Mucosa of gallbladder (tissue), 1 donor: ENCODE results near the gene SELENOF. TPM values are rescaled to one million over a fixed set of nuclear protein-coding genes. Genes with fewer than 3 reads are reported as not detected.
"Not testable (repeated sequence)": the region's sequence is repeated elsewhere in the genome, so short reads cannot be mapped to it uniquely, and the experiment has no call there.

Experiments used
- DNase-seq: peaks from one replicate; pipeline ENCODE4 v3.0.0-alpha.2; 2020; ENCODE audit warnings: low spot score
- total RNA-seq: library from RNA; stranded (reverse); gene quantifications from one replicate; pipeline ENCODE4 v1.2.1, GENCODE V29; 2021
- donor health status: DM: no; HTN: no; CAD: no.

SELENOF gene
- total RNA-seq, 1 donor from 2014 or later, result 179 TPM

GRCh38 chr1:86858524-86859261, 55.2 kb downstream of the SELENOF start:
- DNase-seq, result no peak

DNA sequence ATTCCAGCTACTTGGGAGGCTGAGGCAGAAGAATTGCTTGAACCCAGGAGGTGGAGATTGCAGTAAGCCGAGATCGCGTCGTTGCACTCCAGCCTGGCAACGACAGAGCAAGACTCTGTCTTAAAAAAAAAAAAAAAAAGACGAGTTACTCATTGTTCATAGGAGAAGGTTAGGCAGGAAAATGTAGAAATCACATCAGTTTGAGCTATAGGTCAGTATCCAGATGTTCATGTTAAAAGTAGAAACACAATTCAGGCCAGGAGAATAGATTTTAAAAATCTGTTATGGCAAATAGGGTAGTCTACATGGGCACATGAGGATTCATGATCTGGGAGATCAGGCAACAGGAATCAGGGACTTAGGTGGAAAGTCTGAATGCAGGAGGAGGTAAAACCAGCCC, 57.7 kb downstream of the SELENOF start:
- DNase-seq, result no peak

DNA sequence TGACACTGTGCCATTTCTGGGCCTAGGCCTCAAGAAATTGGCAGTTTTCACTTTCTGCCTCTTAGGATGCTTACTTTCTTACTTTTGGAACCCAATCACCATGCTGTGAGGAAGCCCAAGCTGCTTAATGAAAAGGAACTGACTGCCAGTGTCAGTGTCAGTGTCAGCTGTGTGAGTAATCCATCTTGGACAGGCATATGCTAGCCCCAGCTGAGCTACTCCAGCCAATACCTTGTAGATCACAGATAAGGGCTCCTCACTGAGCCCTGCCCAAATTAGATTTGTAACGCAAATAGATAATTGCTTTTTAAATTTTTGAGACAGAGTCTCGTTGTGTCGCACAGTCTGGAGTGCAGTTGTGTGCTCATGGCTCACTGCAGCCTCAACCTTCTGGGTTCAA, 59.6 kb downstream of the SELENOF start:
- DNase-seq, result no peak

GRCh38 chr1:86852782-86853408, 61.0 kb downstream of the SELENOF start:
- DNase-seq, result no peak

DNA sequence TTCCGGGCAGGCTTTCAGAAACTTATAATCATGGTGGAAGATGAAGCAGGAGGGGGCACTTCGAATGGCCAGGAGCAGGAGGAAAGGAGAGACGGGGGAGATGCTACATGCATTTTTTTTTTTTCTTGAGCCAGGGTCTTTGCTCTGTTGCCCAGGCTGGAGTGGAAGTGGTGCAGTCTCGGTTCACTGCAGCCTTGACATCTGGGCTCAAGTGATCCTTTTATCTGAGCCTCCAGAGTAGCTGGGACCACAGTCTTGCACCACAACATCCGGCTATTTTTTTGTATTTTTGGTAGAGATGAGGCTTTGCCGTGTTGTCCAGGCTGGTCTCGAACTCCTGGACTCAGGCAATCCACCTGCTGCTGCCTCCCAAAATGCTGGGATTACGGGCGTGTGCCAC, 61.6 kb downstream of the SELENOF start:
- DNase-seq, result no peak

DNA sequence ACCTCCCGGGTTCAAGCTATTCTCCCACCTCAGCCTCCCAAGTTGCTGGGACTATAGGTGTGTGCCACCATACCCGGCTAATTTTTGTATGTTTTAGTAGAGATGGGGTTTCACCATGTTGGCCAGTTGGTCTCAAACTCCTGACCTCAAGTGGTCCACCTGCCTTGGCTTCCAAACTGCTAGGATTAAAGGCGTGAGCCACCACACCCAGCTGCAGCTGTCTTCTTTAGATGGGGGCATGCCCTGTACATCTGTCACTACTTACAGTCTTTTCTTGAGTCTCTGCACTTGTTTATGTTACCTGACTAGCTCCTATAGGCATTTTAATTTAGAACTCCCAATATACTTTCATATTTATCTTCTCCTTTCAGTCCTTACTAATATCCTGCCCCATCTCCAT, 64.2 kb downstream of the SELENOF start:
- DNase-seq, result no peak

GRCh38 chr1:86848654-86849053, 65.3 kb downstream of the SELENOF start:
- no peak for DNase-seq

- DNase-seq, result no peak
Measured at GRCh38 chr1:86846164-86846647, 67.7 kb downstream of the SELENOF start.

GRCh38 chr1:86845514-86845913, 68.4 kb downstream of the SELENOF start:
- no peak for DNase-seq

DNA sequence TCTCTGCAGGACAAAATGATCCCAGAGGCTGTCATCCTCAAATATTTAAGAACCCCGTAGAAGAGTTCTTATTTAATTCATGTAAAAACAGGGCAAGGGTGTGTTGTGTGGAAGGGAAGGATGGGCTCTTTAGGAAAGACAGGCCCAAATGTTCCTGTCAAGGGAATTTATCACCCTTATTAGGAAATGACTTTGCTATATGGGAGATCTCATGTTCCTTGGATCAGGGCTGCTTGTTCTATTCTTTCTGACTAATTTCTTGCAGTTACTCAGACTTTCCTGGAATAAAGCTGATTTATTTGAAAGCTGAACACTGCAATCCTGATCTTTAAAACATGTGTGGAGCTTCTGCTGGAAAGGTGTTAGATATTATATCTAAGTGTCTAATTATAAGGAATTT, 72.8 kb downstream of the SELENOF start:
- no peak for DNase-seq

DNA sequence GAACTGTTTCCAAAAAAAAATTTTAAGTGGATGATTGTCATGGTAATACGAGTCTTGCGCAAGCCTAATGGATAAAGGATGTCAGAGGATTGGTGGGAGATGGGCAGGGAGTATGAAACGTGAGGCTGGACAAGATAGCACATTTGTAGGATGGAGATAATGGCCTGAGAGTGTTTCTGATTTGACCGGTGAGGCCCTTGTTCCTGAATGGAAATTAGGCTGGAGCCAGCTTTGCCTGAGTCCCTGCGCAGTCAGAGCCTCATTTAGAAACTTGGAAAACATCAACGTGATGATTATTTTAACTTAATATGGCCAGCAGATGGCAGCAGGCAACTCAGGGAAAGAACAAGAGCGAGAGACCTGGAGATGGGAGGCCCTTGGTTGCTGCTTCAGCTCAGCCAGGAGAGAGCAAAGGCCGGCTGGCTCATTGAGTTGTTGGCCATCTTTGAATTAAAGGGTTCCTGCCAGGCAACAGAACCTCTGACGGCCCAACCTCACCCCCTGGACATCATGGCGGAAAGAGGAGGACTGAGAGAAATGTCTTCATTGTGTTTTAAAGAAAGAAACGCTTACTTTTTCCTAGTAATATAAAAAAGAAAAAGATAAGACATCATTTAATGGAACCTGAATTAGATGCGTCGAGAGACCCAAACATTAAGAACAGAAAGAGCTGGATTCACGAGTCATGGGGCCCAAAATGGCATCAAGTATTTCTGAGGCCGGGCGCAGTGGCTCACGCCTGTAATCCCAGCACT, 80.3 kb downstream of the SELENOF start:
- DNase-seq, result peak; percentile 84

DNA sequence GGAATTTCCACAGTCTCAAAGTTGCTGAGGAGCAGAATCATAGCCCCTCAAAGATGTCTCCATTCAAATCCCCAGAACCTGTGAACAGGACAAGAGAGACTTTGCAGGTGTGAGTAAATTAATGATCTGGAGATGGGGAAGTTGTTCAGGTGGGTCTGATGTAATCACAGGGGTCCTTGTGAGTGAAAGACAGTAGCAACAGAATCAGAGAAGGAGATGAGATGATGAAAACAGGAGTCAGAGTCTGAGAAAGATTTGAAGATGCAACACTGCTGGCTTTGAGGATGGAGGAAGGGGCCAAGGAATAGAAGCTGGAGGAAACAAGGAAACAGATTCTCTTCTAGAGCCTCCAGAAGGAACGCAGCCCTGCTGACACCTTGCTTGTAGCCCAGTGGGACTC, 81.5 kb downstream of the SELENOF start:
- DNase-seq, result no peak

- DNase-seq, result no peak
Measured at GRCh38 chr1:86829321-86829720, 84.6 kb downstream of the SELENOF start.

GRCh38 chr1:86828024-86828423, 85.9 kb downstream of the SELENOF start:
- DNase-seq, result no peak

DNA sequence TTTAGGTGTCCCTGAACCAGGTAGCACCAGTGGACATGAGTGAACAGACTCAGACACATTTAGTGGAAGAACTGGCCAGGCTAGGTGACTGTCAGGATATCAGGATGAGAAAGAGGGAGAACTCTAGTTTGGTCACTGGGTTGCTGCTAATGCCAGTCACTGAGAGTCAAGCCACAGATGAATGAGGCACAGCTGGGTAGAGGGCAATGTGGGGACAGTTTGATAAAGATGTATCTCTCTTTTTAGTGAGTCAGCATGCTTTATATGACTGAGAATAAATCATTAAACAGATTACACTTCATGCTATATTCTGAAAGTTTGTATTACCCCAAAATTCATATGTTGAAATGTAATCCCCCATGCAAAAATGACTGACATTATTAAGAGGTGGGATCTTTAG, 87.1 kb downstream of the SELENOF start:
- no peak for DNase-seq

- no peak for DNase-seq
Measured at GRCh38 chr1:86825319-86825718, 88.6 kb downstream of the SELENOF start.

GRCh38 chr1:86823821-86824500, 90.0 kb downstream of the SELENOF start:
- no peak for DNase-seq

GRCh38 chr1:86823386-86823785, 90.5 kb downstream of the SELENOF start:
- no peak for DNase-seq

DNA sequence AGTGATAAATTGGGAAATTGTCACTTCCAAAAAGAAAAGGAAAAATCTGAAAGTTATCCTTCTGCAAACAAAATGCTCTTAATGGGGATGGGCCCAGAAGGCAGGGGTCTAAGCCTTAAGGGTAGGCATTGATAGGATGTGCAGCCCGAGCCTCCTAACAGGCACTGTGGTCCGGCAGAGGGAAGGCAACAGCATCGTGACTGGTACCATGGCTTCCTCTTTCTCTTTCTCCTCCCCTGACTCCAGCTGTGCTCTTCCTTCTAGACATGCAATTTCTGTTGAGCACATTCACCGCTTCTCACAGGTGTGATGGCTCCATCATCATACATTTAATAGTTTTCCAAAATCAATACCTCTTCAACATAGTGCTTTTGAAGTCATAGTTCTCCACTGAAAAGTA, 91.5 kb downstream of the SELENOF start:
- no peak for DNase-seq

DNA sequence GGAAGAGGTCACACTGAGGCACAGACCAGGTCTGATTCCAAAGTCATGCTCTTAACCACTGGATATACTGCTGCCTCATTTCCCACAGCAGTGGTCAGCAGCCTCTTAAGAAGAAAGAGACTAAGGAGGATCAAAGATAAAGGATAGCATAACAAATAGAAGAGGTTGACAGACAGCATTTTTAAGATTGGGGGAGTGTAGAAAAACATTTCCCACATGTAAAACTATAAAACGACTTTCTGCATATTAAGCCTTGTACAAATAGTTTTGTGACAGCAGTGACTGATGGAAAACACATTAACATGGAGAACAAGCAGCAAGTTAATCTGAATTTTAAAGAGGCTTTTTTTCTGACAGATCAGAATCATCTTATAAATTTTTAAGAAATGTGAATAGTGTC, 92.0 kb downstream of the SELENOF start:
- no peak for DNase-seq

- not testable (repeated sequence) for DNase-seq
Measured at GRCh38 chr1:86819970-86820369, 94.0 kb downstream of the SELENOF start.

DNA sequence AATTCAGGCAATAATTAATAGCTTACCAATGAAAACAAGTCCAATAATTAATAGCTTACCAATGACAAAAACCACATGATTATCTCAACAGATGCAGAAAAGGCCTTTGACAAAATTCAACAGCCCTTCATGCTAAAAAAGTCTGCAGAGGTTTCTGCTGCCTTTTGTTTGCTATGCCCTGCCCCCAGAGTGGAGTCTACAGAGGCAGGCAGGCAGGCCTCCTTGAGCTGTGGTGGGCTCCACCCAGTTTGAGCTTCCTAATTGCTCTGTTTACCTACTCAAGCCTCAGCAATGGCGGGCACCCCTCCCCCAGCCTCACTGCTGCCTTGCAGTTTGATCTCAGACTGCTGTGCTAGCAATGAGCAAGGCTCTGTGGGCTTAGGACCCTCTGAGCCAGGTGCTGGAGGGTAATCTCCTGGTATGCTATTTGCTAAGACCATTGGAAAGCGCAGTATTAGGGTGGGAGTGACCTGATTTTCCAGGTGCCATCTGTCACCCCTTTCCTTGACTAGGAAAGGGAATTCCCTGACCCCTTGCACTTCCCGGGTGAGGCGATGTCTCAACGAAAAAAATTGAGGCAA, 96.6 kb downstream of the SELENOF start:
- DNase-seq, result not testable (repeated sequence)
